GM19193 (cell line): ENCODE results near the gene STRBP.

Source experiments
- POLR2A ChIP-seq: IDR thresholded peaks from 4 replicates; pipeline ENCODE4 v1.6.1; 2011; ENCODE audit not compliant: insufficient read depth, insufficient read length; ENCODE audit errors: extremely low read depth

STRBP gene

DNA sequence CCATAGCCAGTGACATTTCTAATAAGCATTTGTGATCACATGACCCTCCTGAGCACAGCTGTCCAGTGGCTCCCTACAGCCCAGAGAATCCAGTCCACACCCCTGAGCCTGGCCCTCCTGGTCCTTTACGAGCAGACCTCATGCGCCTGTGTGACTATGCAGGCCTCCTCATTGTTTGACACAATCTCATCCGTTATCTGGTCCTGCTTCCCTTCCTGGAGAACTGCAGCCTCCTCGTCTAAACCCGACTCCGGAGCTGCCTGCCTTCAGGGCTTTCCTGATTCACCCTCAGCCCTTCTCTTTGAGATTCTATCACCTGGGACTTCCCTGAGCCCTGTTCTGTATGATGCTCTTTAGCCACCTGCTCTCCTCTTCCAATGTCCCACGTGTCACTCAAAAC, 155.2 kb downstream of the STRBP start:
- TF ChIP-seq POLR2A: no peak

GRCh38 chr9:123112015-123112975, 156.1 kb downstream of the STRBP start:
- peak; percentile 31 for TF ChIP-seq POLR2A

DNA sequence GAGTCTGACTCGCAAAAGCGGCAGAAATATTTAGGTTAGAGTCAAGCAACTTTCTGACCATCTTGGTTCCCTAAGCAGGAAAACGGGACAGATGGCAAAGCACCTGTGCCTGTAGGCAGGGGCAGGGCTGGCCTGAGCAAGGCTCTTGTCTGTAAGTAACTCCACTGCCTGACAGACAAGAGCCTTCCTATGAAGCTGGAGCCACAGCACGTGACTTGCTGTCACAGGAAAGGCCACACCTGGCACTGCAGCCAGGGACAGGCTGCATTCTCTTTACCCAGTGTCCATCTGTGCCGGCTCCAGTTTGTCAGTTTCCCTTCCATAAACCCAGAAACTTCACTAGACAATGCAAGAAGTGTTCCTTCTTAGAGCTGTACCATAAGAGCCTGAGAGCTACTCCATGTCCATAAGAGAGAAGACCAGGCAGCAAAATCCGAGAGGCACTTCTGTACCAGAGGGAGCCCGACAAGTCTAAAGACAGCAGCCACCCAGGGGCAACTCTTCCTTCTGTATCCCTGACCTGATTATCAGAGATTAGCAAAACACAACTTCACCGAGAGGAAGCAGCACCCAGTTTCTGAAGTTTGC, 156.9 kb downstream of the STRBP start:
- TF ChIP-seq POLR2A: no peak

DNA sequence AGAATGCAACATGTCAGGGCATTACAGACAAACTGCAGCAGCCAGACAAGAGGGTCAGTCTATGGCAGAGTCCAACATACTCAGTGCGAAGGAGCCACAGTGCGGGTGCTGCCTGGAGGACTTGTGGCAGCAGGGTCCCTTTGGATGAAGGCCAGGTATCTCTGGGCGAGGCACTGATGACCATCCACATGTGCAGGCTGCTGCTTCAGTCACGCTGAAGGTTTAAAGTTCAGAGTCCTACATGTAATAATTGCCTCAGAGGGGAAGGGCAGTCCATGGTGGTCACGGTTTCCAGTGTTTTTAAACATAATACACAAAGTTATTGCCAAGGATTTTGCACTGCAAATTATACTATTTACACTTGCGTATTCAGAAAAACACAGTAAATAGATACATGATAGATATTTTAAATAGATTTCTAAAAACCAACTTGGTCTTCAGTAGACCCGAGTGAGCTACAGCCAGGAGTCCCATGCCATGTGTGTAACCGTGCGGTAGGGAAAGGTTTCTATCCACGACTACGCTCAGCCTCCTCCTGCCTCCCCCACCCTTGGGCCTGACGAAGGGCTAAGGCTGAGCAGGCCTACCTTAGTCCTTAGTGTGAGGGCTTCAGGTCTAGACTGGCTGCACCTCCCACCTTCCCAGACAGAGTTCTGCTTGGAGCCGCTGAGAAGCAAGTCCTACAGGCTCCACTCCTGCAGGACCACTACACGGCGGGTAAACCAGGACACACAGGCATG, 158.7 kb downstream of the STRBP start:
- no peak for TF ChIP-seq POLR2A

- no peak for TF ChIP-seq POLR2A
These were observed 159.4 kb downstream of the STRBP start for GRCh38 chr9:123108976-123109375.

GRCh38 chr9:123107639-123108285, 160.6 kb downstream of the STRBP start:
- peak; percentile 23 for TF ChIP-seq POLR2A

- TF ChIP-seq POLR2A: no peak
These were observed 162.9 kb downstream of the STRBP start for GRCh38 chr9:123105490-123105889.

DNA sequence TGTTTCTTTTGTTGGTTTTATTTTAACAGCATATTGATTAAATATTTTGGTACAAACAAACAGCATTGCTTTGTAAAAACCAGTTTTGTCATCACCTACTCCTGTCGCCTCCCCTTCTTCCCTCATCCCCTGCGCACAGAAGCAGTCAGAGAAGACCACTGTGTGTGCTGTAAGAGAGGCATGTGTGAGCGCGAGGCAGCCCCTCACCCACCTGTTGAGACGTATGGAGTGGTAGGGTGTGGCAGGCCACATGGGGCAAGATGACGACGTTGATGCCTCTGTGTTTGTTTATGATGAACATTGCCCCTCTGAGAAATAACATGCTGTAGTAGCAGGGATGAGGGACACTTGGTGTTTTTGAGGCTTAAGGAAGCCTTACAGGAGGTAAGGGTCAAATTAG, 163.6 kb downstream of the STRBP start:
- no peak for TF ChIP-seq POLR2A

DNA sequence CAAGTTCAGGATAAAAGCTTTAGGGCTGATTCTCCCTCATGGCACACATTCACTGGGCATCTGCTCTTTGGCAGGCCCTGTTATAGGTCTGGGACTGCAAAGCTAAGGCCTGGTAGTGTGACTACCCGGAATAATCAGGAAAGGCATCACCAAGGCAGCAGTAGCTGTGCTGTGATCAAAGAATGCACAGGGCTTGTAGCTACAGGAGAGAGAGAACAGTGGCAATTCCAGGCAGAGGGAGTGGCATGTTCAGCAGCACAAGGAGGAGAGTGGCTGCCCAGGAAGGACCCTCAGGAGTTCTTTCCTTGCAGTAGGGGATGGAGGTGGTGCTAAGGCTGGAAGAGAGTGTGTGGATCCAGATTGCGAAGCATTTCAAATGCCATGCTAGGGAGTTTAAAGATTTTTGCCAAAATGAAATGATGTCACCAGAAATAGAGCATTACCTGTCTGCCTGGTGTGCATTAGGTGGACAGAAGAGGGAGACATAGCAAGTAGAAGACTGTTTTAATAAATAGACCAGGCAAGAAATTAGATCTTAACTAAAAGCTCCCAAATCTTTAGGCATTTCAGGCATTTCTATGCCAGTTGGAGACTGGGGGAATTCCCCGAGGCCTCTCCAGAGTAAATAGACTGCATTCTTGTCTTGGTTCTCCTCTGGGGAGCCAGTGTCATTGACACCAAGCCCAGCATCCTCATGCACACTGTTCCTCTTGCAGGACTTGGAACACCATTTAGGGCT, 165.8 kb downstream of the STRBP start:
- TF ChIP-seq POLR2A: no peak

DNA sequence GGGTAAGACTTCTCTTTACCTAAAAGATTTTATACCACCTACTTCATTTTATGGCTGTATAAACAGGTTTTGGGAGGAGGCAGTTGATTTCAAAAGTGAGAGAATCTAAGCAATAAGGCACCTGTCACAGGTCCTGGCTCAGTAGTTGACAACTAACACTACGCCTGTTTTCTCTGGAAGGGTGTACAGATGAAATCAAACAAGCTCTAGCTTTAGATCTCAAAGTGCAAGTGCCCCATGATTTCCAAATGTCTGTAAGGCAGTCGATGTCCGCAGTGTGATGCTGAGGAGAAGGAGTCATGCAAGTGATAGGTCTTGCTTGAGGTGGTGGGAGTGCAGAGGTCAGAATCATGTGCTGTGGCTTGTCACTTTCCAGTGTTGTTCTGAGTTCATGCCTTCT, 168.8 kb downstream of the STRBP start:
- TF ChIP-seq POLR2A: no peak

GRCh38 chr9:123099042-123099441, 169.3 kb downstream of the STRBP start:
- no peak for TF ChIP-seq POLR2A

GRCh38 chr9:123098096-123098459, 170.3 kb downstream of the STRBP start:
- TF ChIP-seq POLR2A: no peak

- no peak for TF ChIP-seq POLR2A
These were observed 170.8 kb downstream of the STRBP start for GRCh38 chr9:123097430-123098095.

GRCh38 chr9:123096987-123097386, 171.4 kb downstream of the STRBP start:
- no peak for TF ChIP-seq POLR2A
